ENCODE results near the gene NFIA. TPM values are rescaled to one million over a fixed set of nuclear protein-coding genes. Genes with fewer than 3 reads are reported as not detected.

Gene NFIA
- total and polyA plus RNA-seq, 9 of the 15 experiments (the other 6 are each of a cell fraction or from before 2014, with no cell fraction given) = 5.3 to 24.9 (median 9.8) TPM

GRCh38 chr1:61184040-61184713 is 101.8 kb downstream of the NFIA start (continued):
- no peak for TF ChIP-seq ZFP91 (CRISPR knock-in tag; IDR thresholded peaks at IDR 0.05)
- TF ChIP-seq, protein P1, sequence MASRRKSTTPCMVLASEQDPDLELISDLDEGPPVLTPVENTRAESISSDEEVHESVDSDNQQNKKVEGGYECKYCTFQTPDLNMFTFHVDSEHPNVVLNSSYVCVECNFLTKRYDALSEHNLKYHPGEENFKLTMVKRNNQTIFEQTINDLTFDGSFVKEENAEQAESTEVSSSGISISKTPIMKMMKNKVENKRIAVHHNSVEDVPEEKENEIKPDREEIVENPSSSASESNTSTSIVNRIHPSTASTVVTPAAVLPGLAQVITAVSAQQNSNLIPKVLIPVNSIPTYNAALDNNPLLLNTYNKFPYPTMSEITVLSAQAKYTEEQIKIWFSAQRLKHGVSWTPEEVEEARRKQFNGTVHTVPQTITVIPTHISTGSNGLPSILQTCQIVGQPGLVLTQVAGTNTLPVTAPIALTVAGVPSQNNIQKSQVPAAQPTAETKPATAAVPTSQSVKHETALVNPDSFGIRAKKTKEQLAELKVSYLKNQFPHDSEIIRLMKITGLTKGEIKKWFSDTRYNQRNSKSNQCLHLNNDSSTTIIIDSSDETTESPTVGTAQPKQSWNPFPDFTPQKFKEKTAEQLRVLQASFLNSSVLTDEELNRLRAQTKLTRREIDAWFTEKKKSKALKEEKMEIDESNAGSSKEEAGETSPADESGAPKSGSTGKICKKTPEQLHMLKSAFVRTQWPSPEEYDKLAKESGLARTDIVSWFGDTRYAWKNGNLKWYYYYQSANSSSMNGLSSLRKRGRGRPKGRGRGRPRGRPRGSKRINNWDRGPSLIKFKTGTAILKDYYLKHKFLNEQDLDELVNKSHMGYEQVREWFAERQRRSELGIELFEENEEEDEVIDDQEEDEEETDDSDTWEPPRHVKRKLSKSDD (conservative IDR thresholded peaks at IDR 0.05; ENCODE audit: low read length) = peak; percentile 90; the same call in 1 of the 2 replicates
- 0 out of 2 replicates have a peak, but pooled peaks have one; percentile 35 for TF ChIP-seq BRD4 (IDR thresholded peaks at IDR 0.05)
- TF ChIP-seq ZNF12 (CRISPR knock-in tag; IDR thresholded peaks at IDR 0.05) = no peak
- TF ChIP-seq NONO (IDR thresholded peaks at IDR 0.05; ENCODE audit: low read depth in 2 of 2, low read length in 1 of 2) = 0 out of 4 replicates have a peak, but pooled peaks of 1 of the 2 experiments have one; percentile 32
- TF ChIP-seq BCL6 (CRISPR knock-in tag; IDR thresholded peaks at IDR 0.05) = no peak; the same call in 1 of the 2 replicates
- peak; percentile 80; the same call in 1 of the 2 replicates for TF ChIP-seq ZKSCAN8 (CRISPR knock-in tag; IDR thresholded peaks at IDR 0.05)
- peak; percentile 75 for TF ChIP-seq RBM25 (IDR thresholded peaks at IDR 0.05; ENCODE audit: low read depth, low read length, severe bottlenecking)
- TF ChIP-seq, protein P2, sequence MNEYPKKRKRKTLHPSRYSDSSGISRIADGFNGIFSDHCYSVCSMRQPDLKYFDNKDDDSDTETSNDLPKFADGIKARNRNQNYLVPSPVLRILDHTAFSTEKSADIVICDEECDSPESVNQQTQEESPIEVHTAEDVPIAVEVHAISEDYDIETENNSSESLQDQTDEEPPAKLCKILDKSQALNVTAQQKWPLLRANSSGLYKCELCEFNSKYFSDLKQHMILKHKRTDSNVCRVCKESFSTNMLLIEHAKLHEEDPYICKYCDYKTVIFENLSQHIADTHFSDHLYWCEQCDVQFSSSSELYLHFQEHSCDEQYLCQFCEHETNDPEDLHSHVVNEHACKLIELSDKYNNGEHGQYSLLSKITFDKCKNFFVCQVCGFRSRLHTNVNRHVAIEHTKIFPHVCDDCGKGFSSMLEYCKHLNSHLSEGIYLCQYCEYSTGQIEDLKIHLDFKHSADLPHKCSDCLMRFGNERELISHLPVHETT (CRISPR knock-in tag; conservative IDR thresholded peaks at IDR 0.05 in 1 of 2, IDR thresholded peaks at IDR 0.05 in 1 of 2) = peak in 1 of 2 experiments; percentile 81; a peak in 1 of 4 replicates
- TF ChIP-seq NCOR1 (IDR thresholded peaks at IDR 0.05) = 0 out of 2 replicates have a peak, but pooled peaks have one; percentile 21
- no peak for TF ChIP-seq ZBTB5 (IDR thresholded peaks at IDR 0.05)
- no peak for TF ChIP-seq NCOA6 (IDR thresholded peaks at IDR 0.05)
- peak; percentile 64 to 97 (median 91) for TF ChIP-seq YY1 (IDR thresholded peaks at IDR 0.05; ENCODE audit: borderline replicate concordance in 1 of 3, control insufficient read depth in 1 of 3, extremely low read depth in 1 of 3, insufficient read depth in 3 of 3, insufficient read length in 1 of 3, insufficient replicate concordance in 2 of 3, low read depth in 1 of 3, low read length in 2 of 3)
- peak; percentile 73 for TF ChIP-seq TEAD4 (IDR thresholded peaks at IDR 0.05; ENCODE audit: low read length)
- no peak for TF ChIP-seq TEAD4 (CRISPR knock-in tag; IDR thresholded peaks at IDR 0.05; ENCODE audit: borderline replicate concordance)
- no peak for TF ChIP-seq KAT2B (IDR thresholded peaks at IDR 0.05; ENCODE audit: low read depth, low read length)
- TF ChIP-seq MECOM (CRISPR knock-in tag; IDR thresholded peaks at IDR 0.05) = peak; percentile 52; the same call in 1 of the 2 replicates
- no peak for TF ChIP-seq JUND (IDR thresholded peaks at IDR 0.05; ENCODE audit: borderline replicate concordance, low read depth, low read length)
- peak; percentile 23; the same call in 1 of the 3 replicates for TF ChIP-seq JUND (tag; IDR thresholded peaks at IDR 0.05; ENCODE audit: borderline replicate concordance, low read depth, low read length)
